ENCODE data around the gene OSBPL6.

The OSBPL6 gene

DNA sequence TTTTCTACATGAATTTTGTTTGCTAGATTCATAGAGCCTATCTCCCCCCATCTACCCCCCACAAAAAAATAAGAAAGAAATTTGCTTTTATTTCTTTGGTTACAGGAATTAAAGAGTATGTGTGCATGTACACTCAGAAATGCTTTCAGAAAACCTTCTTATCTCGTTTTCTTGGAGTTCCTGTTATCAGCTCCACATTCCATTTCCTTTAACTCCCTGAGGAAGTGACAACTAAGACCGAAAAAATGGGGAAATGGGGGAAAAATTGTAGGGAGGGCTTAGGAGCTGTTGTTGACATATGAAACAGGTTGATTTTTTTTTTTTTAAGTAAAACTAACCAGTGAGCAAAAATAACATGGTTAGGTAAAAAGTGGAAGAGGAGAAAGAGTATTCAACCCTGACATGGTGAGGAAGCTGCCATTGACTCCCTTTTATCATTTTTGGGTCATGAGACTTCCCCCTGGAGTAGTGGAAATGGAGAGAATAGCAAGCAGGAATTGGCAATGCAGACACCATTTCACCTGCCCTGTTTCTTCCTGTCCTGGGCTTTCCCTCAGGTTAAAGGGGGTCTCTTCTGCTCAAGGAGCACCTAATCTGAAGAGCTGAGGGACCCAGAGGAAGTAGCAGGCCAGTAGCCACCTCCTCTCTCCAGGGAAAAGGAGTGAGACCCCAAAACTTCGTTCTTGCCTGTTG, 93.5 kb downstream of the OSBPL6 start:
- Histone ChIP-seq H3K27me3 (replicated peaks; ENCODE audit: insufficient read depth, low read length) (no peaks in the 10 kb centered on the region), H3K27ac (ENCODE audit: low read length) (no peak overlapping the region), H3K4me1 (ENCODE audit: low read length) (no peaks in the 10 kb centered on the region), H2AFZ (ENCODE audit: low read length) (no peak overlapping the region), H3K9ac (ENCODE audit: low read length) (no peak overlapping the region), H3K36me3 (replicated peaks; ENCODE audit: insufficient read depth, low read length) (no peaks in the 10 kb centered on the region), H3K4me3 (ENCODE audit: low read length) (no peak overlapping the region), H4K20me1 (ENCODE audit: insufficient read depth, low read length) (no peaks in the 10 kb centered on the region), H3K9me3 (replicated peaks; ENCODE audit: insufficient read depth, low read length) (no peaks in the 10 kb centered on the region), H3K9me2 (replicated peaks; ENCODE audit: insufficient read depth, low read length) (no peaks in the 10 kb centered on the region), H3K4me2 (ENCODE audit: low read depth, low read length) (no peak overlapping the region), H3F3A (ENCODE audit: insufficient read depth, low read length) (no peaks in the 10 kb centered on the region), H3K79me2 (ENCODE audit: low read length) (no peaks in the 10 kb centered on the region)
- DNase-seq: no peak
- TF ChIP-seq EZH2 (optimal IDR thresholded peaks at IDR 0.05; ENCODE audit: low read depth, low read length) (no peak), CTCF (IDR thresholded peaks at IDR 0.05; ENCODE audit: low read length) (no peak), EZH2phosphoT487 (IDR thresholded peaks at IDR 0.05; ENCODE audit: low read length) (no peak)

DNA sequence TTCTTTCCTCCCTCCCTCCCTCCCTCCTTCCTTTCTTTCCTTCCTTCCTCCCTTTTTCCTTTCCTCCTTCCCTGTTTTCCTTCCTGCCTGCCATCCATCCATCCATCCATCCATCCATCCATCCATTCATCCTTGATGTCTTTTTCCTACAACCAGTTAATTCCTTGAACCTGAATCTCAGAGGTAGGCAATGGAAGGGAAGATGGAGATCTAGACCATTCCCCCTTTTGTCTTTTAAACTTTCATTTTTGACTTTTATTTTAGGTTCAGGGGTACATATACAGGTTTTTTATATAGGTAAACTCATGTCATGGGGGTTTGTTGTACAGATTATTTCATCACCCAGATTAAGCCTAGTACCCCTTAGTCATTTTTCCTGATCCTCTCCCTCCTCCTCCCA, 97.4 kb downstream of the OSBPL6 start:
- no peaks in the 10 kb centered on the region for H3F3A ChIP-seq (ENCODE audit: insufficient read depth, low read length)
- H3K9me2 ChIP-seq (replicated peaks; ENCODE audit: insufficient read depth, low read length): no peaks in the 10 kb centered on the region
- TF ChIP-seq EZH2 (optimal IDR thresholded peaks at IDR 0.05; ENCODE audit: low read depth, low read length) (no peak), CTCF (IDR thresholded peaks at IDR 0.05; ENCODE audit: low read length) (no peak), EZH2phosphoT487 (IDR thresholded peaks at IDR 0.05; ENCODE audit: low read length) (no peak)
- H3K27me3 ChIP-seq (replicated peaks; ENCODE audit: insufficient read depth, low read length): no peaks in the 10 kb centered on the region
- H3K79me2 ChIP-seq (ENCODE audit: low read length): no peaks in the 10 kb centered on the region
- no peak overlapping the region for H3K4me3 ChIP-seq (ENCODE audit: low read length)
- no peaks in the 10 kb centered on the region for H3K4me1 ChIP-seq (ENCODE audit: low read length)
- no peaks in the 10 kb centered on the region for H3K36me3 ChIP-seq (replicated peaks; ENCODE audit: insufficient read depth, low read length)
- H4K20me1 ChIP-seq (ENCODE audit: insufficient read depth, low read length): no peaks in the 10 kb centered on the region
- no peaks in the 10 kb centered on the region for H3K9me3 ChIP-seq (replicated peaks; ENCODE audit: insufficient read depth, low read length)
- no peak overlapping the region for H3K4me2 ChIP-seq (ENCODE audit: low read depth, low read length)
- H3K27ac ChIP-seq (ENCODE audit: low read length): no peak overlapping the region
- no peak for DNase-seq
- H3K9ac ChIP-seq (ENCODE audit: low read length): no peak overlapping the region
- no peak overlapping the region for H2AFZ ChIP-seq (ENCODE audit: low read length)

DNA sequence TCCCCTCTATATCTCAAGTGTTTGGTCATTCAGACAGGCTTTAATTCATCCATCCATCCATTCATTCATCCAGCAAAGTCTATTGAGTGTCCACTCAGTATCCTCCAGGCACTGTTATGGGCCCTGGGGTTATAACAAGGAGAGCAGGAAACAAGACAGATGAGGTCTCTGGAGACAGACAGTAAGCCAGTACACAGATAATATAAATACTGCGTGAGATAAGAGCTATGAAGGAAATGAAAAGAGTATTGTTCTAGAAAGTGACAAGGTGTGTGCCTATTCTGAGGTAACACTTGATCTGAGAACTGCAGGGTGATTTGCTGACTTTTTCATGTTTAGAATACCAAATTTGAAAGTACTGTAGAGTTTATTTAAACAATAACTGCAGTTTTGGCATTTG, 98.3 kb downstream of the OSBPL6 start:
- Histone ChIP-seq H3K9me3 (replicated peaks; ENCODE audit: insufficient read depth, low read length) (no peaks in the 10 kb centered on the region), H2AFZ (ENCODE audit: low read length) (no peak overlapping the region), H3K4me1 (ENCODE audit: low read length) (no peaks in the 10 kb centered on the region), H3K9me2 (replicated peaks; ENCODE audit: insufficient read depth, low read length) (no peaks in the 10 kb centered on the region), H4K20me1 (ENCODE audit: insufficient read depth, low read length) (no peaks in the 10 kb centered on the region), H3K36me3 (replicated peaks; ENCODE audit: insufficient read depth, low read length) (no peaks in the 10 kb centered on the region), H3K9ac (ENCODE audit: low read length) (no peak overlapping the region), H3K27ac (ENCODE audit: low read length) (no peak overlapping the region), H3K4me2 (ENCODE audit: low read depth, low read length) (no peak overlapping the region), H3K4me3 (ENCODE audit: low read length) (no peak overlapping the region), H3F3A (ENCODE audit: insufficient read depth, low read length) (no peaks in the 10 kb centered on the region), H3K79me2 (ENCODE audit: low read length) (no peaks in the 10 kb centered on the region), H3K27me3 (replicated peaks; ENCODE audit: insufficient read depth, low read length) (no peaks in the 10 kb centered on the region)
- DNase-seq: no peak
- TF ChIP-seq EZH2phosphoT487 (IDR thresholded peaks at IDR 0.05; ENCODE audit: low read length) (no peak), EZH2 (optimal IDR thresholded peaks at IDR 0.05; ENCODE audit: low read depth, low read length) (no peak), CTCF (IDR thresholded peaks at IDR 0.05; ENCODE audit: low read length) (no peak)
